Measurements from ENCODE around the gene RC3H1.
"Not testable (repeated sequence)": the region's sequence is repeated elsewhere in the genome, so short reads cannot be mapped to it uniquely, and the experiment has no call there.

Gene RC3H1

DNA sequence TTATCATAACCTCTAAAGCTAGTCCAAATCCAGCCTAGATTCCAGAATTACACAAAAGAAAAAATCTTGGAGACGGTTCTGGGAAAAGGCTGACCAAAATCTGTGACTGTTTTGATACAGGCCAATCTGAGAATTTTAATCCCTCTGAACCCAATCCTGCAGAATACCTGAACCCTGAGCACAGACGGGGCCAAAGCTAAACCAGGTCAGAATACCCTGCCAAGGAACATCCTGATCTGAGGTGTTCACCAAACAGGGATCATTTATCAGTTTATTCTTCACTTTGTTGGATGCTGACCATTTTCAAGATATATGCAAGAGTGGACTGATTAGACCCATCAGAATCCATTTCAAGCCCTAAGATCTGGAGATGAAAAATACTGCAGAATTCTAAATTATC, 3.6 kb downstream of the RC3H1 start:
- no peak for DNase-seq

DNA sequence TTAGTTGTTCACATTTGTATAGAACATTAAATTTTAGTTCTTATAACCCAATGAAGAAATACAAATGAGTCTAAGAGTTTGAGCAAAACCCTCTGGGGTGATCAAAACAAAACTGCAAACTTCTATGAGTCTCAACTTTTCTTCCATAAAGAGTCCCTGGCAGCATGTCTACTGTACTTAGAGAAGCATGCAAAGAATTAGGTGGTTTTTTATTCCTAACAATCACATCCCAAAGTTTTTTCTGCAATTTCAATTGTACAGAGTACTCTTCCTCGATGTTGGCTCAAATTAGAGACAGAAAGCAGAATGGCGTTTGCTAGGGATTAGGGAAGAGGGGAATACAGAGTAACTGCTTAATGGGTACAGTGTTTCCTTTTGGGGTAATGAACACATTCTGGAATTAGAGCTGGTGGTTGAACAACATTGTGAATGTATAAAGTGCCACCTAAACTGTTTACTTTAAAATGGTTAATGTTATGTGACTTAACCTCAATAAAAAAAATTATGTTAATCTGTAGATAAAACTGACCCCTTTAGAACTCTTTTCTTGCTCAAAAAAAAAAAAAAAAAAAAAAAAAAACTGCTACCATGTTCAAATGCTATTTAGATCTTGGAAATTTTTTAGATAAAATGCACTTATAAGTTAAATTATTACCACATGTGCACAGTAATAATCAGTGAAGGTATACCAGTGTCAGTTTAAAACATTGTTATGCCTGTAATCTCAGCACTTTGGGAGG, 4.8 kb downstream of the RC3H1 start:
- DNase-seq, result no peak

DNA sequence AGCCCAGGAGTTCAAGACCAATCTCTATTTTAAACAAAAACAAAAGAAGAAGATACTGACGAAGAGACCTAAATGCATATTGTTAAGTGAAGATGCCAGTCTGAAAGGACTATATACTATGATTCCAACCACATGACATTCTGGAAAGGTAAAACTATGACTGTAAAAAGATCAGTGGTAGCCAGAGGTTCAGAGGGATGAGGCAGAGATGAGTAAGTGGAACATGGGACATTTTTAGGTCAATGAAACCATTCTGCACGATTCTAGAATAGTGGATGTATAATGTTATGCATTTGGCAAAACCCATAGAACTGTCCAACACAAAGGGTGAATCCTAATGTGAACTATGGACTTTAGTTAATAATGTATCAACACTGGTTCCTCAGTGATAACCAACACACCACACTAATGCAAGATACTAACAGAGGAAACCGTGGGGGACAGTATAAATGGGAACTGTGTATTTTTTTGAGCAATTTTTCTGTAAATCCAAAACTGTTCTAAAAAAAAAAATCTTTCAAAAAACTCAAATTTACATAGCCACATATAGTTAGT, 8.2 kb downstream of the RC3H1 start:
- DNase-seq, result no peak

DNA sequence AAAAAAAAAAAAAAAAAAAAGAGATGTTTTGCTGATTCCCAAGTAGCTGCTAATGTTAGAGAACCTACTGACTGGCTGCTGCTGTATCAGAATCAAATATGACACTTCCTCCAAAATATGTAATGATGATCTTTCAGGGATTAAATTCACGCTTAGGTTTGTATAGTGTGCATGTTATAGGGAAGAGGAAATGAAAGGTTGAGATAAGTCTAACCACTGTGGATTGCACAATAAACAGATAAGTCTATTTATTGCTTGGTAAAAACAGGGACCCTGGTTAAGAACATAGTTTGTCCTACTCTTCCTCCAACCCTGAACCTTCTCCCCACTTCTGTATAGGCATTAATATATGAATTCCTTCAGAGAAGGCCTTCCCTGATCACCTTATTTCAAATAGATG, 13.2 kb downstream of the RC3H1 start:
- DNase-seq, result no peak

DNA sequence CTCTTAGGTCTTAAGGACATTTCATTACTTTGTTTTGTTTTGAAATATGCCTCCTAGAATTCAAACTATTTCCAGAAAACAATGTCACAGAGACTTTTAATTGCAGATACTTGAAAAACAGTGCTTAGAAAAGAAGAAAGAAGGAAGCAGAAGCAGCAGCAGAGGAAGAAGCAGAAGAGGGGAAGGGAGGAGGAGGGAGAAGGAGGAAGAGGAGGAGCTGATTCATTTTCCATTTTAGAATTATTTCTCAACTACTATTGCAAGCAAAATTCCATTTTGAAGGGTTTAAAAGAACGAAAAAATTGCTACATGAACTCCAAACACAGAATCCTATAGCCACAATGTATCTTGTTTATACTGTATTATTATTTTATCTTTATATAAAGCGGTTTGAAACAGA, 13.9 kb downstream of the RC3H1 start:
- DNase-seq, result no peak

DNA sequence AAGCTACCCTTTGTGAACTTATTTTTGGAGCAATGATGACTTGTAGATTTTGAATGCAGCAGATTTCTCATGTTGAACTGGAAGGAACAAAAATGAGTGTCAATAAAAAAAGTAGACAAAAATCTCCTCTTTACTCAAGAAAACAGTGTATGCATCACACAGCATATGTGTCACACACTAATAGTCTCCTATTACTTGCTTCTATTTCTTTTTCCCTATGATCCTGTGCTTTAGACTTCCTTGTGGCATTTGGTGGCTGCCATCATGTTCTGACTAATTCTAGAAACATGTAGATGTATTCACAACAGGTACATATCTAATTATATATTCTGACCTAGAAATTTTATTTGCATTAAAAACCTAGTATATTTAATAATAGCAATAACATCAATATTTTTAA, 14.3 kb downstream of the RC3H1 start:
- DNase-seq, result no peak

DNA sequence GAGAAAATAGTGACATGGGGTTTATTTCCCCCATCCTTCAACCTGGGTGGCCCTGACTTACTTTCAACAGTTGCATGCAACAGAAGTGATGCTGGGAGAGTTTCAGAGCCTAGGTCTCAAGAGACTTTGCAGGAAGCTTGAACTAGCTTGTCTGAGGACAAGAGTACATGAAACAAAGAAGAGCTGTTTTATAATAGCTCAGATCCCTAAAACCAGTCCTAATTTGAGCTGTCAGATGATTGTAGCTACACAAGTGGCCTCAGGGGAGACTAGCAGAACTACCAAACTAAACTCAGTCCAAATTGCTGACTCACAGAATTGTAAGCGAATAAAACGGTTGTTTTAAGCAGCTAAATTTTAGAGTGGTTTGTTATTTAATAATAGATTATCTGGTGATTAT, 17.1 kb downstream of the RC3H1 start:
- no peak for DNase-seq

DNA sequence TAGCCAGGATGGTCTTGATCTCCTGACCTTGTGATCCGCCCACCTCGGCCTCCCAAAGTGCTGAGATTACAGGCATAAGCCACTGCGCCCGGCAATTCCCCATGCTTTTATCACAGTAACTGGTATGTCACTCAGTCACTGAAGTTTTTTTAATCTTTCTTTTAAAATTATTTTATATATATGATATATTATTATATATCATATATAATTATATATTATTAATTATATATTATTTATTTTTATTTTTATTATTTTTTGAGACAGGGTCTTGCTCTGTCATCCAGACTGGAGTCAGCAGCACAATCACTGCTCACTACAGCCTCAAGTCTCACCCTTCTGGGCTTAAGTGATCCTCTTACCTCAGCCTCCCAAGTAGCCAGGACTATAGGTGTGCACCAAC, 18.3 kb downstream of the RC3H1 start:
- no peak for DNase-seq

DNA sequence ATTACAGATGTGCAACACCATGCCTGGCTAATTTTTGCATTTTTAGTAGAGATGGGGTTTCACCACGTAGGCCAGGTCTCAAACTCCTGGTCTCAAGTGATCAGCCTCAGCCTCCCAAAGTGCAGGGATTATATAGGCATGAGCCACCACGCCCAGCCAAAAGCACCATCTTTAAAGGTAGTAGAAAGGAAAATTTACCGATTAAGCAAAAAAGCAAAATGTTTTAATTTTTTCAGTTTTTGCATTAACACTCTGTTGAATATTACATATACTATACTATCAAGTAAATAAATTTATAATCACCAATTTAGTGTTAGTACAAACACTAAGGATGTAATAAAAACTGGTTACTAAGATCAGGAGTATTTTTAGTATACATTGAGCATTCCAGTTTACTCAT, 20.6 kb downstream of the RC3H1 start:
- no peak for DNase-seq

DNA sequence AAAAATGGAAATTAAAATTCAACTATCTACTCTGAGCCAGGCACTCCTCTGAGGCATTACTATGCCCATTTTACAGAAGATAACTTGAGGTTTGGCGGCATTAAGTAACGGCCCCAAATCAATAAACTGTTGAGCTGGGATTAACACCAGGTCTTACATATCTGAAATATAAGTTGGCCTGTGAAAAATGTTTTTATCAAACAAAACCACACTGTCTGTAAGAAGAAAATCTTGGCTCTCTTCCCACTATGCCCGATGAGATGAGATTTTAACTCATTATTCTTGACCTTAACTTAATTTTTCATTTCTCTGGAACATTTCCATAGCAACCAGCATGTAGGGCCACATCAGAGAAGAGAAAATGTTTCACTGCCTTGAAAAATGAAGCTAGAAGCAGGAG, 21.8 kb downstream of the RC3H1 start:
- DNase-seq, result no peak

DNA sequence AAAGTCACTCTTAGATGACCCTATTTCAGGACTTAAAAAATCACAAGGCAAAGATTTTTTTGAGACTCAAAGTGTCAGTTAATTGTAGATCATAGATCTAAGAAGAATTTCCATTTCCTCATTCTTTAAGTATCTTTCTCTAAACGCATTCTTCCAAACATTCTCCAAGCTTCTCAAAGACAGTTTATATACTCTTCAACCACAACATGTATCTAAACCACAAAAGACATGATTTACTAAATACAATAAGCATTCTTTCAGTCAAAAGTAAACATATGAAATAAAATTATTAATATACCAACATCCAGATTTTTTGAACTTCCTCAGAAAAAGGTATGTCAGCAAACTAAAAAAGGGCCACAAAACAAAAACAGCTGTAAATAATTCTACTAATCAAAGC, 24.4 kb downstream of the RC3H1 start:
- DNase-seq, result no peak

DNA sequence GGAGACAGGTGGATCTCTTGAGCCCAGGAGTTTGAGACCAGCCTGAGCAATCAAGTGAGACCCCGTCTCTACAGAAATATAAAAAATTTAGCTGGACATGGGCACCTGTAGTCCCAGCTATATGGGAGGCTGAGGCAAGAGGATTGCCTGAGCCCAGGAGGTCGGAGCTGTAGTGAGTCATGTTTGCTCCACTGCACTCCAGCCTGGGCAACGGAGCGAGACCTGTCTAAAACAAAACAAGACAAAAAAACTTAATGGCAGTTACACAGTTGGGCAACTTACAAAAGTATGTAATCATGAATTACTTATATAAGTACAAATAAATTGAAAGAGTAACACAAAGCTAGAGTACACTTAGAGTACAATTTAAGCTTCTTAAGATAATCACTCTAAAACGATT, 25.2 kb downstream of the RC3H1 start:
- no peak for DNase-seq

DNA sequence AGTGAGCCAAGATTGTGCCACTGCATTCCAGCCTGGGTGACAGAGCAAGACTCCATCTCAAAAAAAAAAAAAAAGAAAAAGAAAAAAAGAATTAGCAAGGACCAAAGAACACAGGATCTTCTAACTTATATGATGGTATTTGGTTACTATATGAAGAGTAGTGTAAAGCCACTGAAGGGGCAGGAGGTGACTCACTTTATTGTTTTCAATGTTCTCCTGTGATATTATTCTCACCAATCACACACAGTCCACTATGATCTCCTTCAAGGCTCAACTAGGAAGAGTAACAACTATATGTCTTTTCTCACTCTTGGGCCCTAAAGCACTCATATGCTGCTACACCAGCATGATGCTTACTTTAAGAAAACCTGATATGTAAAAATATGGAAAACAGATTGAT, 26.7 kb downstream of the RC3H1 start:
- no peak for DNase-seq

DNA sequence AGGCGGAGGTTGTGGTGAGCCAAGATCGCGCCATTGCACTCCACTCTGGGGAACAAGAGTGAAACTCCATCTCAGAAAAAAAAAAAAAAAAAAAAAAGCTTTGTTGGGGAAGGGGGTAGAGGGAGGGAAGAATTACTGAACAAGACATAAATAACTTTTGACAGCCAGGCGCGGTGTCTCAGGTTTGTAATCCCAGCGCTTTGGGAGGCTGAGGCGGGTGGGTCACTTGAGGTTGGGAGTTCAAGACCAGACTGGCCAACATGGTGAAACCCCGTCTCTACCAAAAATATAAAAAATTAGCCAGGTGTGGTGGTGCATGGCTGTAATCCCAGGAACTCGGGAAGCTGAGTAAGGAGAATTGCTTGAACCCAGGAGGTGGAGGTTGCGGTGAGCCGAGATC, 28.2 kb downstream of the RC3H1 start:
- not testable (repeated sequence) for DNase-seq

DNA sequence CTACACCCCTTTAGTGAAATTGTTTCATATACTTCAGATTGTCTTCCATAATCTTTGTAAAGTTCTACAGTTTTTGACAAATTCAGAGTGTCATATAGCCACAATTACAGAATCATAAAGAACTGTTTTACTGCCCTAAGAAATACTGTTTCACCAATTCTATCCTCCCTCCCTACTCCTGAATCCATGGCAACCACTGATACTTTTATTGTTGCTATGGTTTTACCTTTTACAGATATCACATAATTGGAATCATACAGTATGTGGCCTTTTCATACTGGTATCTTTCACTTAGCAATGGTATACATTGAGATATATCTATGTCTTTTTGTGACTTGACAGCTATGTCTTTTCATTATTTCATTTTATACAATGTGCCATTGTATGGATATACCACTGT, 34.1 kb downstream of the RC3H1 start:
- no peak for DNase-seq

DNA sequence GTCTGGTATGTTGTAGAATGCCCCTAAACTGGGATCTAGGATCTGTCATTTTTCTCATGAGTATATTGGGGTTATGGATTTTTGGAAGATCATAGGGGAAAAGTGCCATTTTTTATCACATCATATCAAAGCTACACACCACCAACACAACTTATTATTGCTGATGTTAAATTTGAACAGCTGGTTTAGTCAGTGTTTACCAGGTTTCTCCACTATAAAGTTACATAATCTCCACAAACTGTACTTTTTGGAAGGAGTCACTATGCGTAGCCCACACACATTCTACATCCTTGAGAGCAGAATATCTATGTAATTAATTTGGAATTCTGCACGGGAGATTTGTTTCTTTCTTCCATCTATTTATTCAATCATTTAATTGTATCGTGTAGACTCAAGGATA, 35.2 kb downstream of the RC3H1 start:
- no peak for DNase-seq

DNA sequence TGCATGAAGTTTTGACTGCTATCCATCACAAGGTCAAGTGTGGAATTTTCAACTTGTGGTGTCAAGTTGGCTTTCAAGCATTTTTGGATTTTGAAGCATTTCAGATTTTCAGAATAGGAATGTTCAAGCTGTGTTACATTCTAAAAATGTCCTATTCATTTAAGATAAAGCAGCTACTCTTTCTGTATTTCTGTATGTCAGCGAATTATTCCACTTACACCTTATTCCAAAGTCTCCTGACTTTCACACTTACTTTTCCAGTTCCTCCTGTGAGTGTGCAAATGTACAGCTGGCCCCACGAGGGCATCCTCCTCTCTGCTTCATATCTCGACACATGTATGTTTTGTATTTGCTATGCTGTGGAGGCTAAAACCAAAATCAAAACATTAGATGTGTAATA, 51.9 kb downstream of the RC3H1 start:
- no peak for DNase-seq

DNA sequence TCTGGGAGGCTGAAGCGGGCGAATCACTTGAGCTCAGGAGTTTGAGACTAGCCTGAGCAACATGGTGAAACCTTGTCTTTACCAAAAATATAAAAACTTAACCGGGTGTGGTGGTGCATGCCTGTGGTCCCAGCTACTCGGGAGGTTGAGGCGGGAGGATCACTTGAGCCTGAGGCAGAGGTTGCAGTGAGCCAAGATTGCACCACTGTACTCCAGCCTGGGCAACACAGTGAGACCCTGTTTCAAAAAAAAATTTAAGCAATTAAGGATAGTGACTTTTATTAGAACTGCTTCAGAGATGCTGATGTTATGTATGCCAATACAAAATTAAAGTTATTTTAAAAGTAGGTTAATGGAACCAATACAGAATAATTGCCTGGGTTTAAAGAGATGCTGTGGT, 56.3 kb downstream of the RC3H1 start:
- not testable (repeated sequence) for DNase-seq

DNA sequence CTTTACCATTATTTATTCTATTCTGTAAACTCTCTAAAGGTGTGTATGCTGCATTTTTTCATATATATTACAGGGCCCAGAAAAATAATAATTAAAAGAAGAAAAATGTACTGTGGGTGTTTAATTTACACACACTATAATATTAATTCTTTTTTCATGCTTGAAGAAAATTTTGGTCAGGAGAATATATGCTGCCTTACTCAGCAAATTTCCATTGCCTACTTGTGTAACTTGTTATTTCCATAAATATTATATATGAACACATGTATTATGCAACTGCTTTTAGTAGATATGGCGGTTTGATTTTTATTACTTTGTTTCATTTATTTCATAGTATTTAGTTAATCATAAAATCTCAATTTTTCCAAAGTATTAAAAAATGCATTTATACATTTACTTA, 58.7 kb downstream of the RC3H1 start:
- DNase-seq, result no peak

DNA sequence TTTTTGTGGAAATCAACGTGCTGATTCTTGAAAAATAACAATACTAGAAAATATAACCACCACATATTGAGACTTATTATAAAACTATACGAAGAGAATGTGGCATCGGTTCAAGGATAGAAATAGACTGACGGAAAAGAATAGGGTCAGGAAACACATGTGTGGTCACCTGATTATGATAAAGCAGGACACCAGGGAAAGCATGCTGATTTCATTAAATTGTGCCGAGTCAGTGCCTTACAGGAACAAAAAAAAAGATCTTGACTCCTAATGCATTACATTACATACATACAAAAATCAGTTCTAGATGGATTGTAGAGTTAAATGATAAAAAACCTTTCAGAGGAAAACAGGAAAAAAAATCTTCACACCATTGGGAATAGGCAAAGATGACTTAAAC, 61.5 kb downstream of the RC3H1 start:
- no peak for DNase-seq

DNA sequence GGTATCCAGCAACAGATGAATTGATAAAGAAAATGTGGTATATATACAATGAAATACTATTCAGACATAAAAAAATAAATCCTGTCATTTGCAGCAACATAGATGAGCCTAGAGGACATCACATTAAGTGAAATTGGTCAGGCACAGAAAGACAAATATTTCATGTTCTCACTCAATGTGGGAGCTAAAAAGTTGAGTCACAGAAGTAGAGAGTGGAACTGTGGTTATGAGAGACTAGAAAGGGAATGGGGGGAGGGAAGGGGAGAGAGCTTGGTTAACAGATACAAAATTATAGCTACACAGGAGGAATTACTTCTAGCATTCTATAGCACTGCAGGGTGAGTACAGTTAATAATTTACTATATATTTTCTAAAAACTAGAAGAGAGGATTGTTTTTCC, 68.0 kb downstream of the RC3H1 start:
- DNase-seq, result no peak

DNA sequence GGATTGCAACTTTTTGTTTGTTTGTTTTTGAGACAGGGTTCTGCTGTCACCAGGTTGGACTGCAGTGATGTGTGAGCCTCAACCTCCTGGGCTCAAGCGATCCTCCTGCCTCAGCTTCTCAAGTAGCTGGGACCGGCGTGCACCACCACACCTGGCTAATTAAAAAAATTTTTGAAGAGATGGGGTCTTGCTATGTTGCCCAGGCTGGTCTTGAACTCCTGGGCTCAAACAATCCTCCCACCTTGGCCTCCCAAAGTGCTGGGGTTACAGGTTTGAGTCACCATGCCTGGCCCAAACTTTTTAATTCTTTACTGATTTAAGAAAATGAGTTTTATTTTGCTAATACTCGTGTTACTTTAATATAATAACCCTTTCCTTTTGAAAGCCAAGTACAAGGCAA, 73.6 kb downstream of the RC3H1 start:
- DNase-seq, result no peak

DNA sequence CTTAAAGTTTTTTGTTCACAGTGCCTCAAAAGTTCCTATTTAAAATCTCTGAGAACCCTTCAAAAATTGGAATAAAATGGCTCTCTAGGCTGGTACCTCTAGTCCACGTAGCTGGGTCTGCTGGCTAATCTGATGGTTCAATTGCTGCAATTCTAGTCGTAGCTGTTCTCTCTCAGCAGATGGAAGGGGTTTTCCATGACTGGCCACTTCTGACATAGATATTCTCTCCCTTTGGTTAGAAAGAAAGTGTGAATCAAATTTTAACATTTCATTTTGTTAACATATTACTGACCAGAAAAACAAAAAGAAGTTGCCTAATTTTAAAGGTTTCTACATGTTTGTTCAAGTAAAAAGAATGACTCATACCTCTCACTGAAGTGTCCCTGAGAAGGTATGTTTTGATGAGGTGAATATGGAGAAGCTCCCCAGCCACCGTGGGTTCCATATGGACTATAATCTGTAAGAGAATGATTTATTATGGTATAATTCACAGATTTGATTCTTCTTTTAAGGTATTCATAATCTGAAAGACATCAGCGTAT, 75.7 kb downstream of the RC3H1 start:
- no peak for DNase-seq

DNA sequence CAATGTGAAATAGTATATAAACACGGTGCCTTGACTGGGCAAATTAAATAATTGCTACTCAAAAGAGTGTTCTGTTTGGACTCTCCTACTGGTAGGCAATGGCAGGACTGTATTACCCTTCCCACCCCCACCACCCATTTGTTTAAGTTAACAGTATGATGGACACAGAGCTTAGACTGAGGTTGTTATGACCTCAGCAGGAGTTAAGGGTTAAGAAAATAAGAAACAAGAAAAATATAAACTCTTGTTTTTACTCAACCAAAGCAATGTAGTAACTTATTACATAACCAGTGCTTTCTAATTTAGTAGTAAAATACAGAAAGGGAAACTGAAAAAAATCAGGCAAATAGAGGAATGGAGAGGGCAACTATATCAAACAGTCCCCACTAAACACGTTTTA, 85.1 kb downstream of the RC3H1 start:
- DNase-seq, result no peak

DNA sequence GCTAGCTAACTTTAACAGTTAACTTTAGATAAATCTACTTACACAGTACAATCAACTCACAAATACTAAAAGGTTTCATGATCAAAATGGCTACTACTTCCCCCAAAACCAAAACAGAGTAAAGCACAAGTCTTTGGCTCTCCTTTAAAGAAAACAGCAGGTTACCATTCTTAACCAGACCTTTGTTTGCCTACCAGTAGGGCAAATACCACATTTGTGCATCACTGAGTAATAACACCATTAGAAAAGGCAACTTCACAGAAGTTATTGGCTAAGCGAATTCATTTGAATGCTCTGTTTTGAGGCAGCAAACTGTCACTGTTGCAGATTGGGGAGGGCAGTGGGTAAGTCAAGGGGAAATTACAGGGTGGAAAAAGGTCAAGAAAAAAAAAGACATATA, 87.7 kb downstream of the RC3H1 start:
- no peak for DNase-seq

All from activated naive CD4-positive, alpha-beta T cell treated with anti-CD3 and anti-CD28 coated beads, Interleukin-2, amount 50 U/mL, for 16 hours (primary cell).